ENCODE data around the gene CAMSAP1. TPM values are rescaled to one million over a fixed set of nuclear protein-coding genes. Genes with fewer than 3 reads are reported as not detected.

CAMSAP1 gene
- total RNA-seq, 5 donors from 2014 or later (not counting 1 experiment from before 2014, with no cell fraction given) = 25.6 to 38.7 (median 35.6) TPM

DNA sequence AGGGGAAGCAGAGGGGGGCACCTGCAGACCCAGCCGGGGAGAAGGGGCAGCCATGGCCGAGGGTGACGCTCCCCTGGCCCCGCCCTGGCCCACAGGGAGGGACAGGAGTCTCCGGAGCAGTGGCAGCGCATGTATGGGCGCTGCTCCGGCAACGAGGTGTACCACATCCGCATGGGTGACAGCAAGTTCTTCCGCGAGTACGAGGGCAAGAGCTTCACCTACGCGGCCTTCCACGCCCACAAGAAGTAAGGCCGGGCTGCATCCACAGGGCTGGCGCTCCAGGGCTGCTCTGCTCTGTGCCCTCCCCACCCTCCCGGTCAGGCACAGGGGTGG lies 137.2 kb downstream of the CAMSAP1 start:
- Mint-ChIP-seq H3K4me1 (no peaks in the 10 kb centered on the region), H3K4me3 (no peak overlapping the region), H3K9me3 (peaks cover 0 to 5% (median 4%) of the 10 kb centered on the region in 3 donors), H3K36me3 (no peaks in the 10 kb centered on the region), H3K27ac (no peak overlapping the region), H3K27me3 (peaks cover 0 to 5% of the 10 kb centered on the region in 2 donors)
- 74% methylated on average over 19 of the region's 19 CpGs for WGBS (ENCODE audit: insufficient coverage)
- POLR2A ChIA-PET = no interaction called here
- Histone ChIP-seq H3K27me3 (replicated peaks in 1 of 2; ENCODE audit: control insufficient read depth in 2 of 2, extremely low read depth in 1 of 2, insufficient read depth in 2 of 2, low read length in 1 of 2) (peaks cover 0 to 20% of the 10 kb centered on the region in 2 experiments), H3K4me3 (ENCODE audit: control insufficient read depth in 1 of 2, extremely low read depth in 1 of 2, low read length in 1 of 2) (no peak overlapping the region), H3K9me3 (no peaks in the 10 kb centered on the region), H3K36me3 (ENCODE audit: control insufficient read depth in 2 of 2, extremely low read depth in 1 of 2, insufficient read depth in 1 of 2, low read length in 1 of 2) (no peaks in the 10 kb centered on the region), H3K27ac (ENCODE audit: low read length) (no peak overlapping the region), H3K4me1 (ENCODE audit: control insufficient read depth in 1 of 2, extremely low read depth in 1 of 2, insufficient read depth in 2 of 2, low read length in 2 of 2) (no peaks in the 10 kb centered on the region)
- DNase-seq (no peak), ATAC-seq (replicated peaks in 1 of 4) (no peak)
- CTCF ChIA-PET = interaction anchor here in 1 of 2 donors (0.6 kb wide), 1 partner anchor 196 kb away, joined by 3 read pairs; no protein-coding TSS in a partner anchor

DNA sequence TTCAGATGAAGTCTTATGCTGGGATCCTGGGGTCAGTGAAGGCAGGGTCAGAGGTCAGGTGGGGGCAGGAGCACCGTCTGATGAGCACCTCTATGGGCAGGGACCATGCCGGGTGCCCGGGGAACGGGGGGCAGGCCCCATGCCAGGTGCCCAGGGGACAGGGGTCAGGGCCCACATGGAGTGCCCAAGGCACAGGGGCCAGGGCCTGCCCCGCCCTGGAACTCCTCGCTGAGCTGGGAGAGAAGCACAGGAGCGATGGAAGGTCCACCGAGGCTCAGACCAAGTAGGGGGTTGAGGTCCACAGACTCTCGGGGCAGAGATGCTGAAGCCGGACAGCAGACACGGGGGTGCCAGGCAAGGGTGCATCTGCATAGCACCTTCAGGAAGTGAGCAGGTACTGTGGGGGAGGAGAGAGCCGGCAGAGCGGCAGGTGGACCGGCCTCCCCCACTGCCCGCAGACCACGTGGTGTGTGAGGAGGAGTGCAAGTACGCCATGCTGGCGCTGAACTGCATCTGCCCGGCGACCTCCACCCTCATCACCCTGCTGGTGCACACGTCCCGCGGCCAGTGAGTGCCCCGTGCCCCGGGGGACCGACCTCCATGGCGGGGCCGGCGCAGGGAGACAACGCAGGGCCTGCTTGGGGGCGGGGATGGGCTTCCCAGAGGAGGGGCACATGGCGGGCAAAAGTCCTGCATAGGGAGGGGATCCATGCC lies 137.7 kb downstream of the CAMSAP1 start:
- H3K27ac Mint-ChIP-seq = no peak overlapping the region
- peaks cover 0 to 5% (median 4%) of the 10 kb centered on the region in 3 donors for H3K9me3 Mint-ChIP-seq
- Histone ChIP-seq H3K36me3 (ENCODE audit: control insufficient read depth in 2 of 2, extremely low read depth in 1 of 2, insufficient read depth in 1 of 2, low read length in 1 of 2) (no peaks in the 10 kb centered on the region), H3K9me3 (no peaks in the 10 kb centered on the region), H3K27me3 (replicated peaks in 1 of 2; ENCODE audit: control insufficient read depth in 2 of 2, extremely low read depth in 1 of 2, insufficient read depth in 2 of 2, low read length in 1 of 2) (peaks cover 0 to 20% of the 10 kb centered on the region in 2 experiments), H3K27ac (ENCODE audit: low read length) (no peak overlapping the region), H3K4me3 (ENCODE audit: control insufficient read depth in 1 of 2, extremely low read depth in 1 of 2, low read length in 1 of 2) (no peak overlapping the region), H3K4me1 (ENCODE audit: control insufficient read depth in 1 of 2, extremely low read depth in 1 of 2, insufficient read depth in 2 of 2, low read length in 2 of 2) (no peaks in the 10 kb centered on the region)
- ChIA-PET CTCF (no interaction called here), POLR2A (no interaction called here)
- ATAC-seq (replicated peaks in 1 of 4) (no peak), DNase-seq (no peak)
- peaks cover 0 to 5% of the 10 kb centered on the region in 2 donors for H3K27me3 Mint-ChIP-seq
- H3K4me3 Mint-ChIP-seq = no peak overlapping the region
- 91% methylated on average over 10 of the region's 32 CpGs for WGBS (ENCODE audit: insufficient coverage)
- H3K4me1 Mint-ChIP-seq = no peaks in the 10 kb centered on the region
- H3K36me3 Mint-ChIP-seq = no peaks in the 10 kb centered on the region

DNA sequence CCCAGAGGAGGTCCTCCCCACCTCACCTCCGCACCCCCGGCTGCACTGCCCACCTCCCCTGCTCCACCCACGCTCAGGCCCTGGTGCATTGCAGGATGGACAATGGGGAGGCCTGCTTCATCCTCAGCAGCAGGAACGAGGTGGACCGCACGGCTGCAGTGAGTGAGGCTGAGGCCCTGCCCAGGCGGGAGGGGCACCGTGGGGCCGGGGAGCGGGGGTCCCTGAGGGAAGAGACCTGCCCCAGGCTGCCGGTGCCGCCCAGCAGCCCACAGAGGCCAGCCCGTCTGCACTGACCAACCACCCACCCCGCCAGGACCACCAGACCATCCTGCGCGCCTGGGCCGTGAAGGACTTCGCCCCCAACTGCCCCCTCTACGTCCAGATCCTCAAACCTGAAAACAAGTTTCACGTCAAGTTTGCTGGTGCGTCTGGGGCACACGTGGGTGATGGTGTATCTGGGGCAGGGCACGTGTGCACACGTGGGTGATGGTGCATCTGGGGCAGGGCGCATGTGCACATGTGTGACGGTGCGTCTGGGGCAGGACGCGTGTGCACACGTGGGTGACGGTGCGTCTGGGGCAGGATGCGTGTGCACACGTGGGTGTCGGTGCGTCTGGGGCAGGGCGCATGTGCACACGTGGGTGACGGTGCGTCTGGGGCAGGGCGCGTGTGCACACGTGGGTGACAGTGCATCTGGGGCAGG lies 138.7 kb downstream of the CAMSAP1 start:
- POLR2A ChIA-PET = no interaction called here
- peaks cover 0 to 5% of the 10 kb centered on the region in 2 donors for H3K27me3 Mint-ChIP-seq
- H3K27me3 ChIP-seq (replicated peaks in 1 of 2; ENCODE audit: control insufficient read depth in 2 of 2, extremely low read depth in 1 of 2, insufficient read depth in 2 of 2, low read length in 1 of 2) = peaks cover 0 to 20% of the 10 kb centered on the region in 2 experiments
- H3K9me3 Mint-ChIP-seq = peaks cover 0 to 5% (median 4%) of the 10 kb centered on the region in 3 donors
- no peak for DNase-seq
- ATAC-seq (replicated peaks in 1 of 4) = no peak
- WGBS (ENCODE audit: insufficient coverage) = 91% methylated on average over 39 of the region's 43 CpGs
- H3K9me3 ChIP-seq = no peaks in the 10 kb centered on the region
- H3K4me3 Mint-ChIP-seq = no peak overlapping the region
- H3K4me1 Mint-ChIP-seq = no peaks in the 10 kb centered on the region
- no peak overlapping the region for H3K27ac ChIP-seq (ENCODE audit: low read length)
- H3K36me3 ChIP-seq (ENCODE audit: control insufficient read depth in 2 of 2, extremely low read depth in 1 of 2, insufficient read depth in 1 of 2, low read length in 1 of 2) = no peaks in the 10 kb centered on the region
- no peaks in the 10 kb centered on the region for H3K36me3 Mint-ChIP-seq
- no peak overlapping the region for H3K4me3 ChIP-seq (ENCODE audit: control insufficient read depth in 1 of 2, extremely low read depth in 1 of 2, low read length in 1 of 2)
- no peaks in the 10 kb centered on the region for H3K4me1 ChIP-seq (ENCODE audit: control insufficient read depth in 1 of 2, extremely low read depth in 1 of 2, insufficient read depth in 2 of 2, low read length in 2 of 2)
- CTCF ChIA-PET = no interaction called here
- H3K27ac Mint-ChIP-seq = no peak overlapping the region

GRCh38 chr9:135766707-135767106 lies 140.6 kb downstream of the CAMSAP1 start:
- Histone ChIP-seq H3K9me3 (no peaks in the 10 kb centered on the region), H3K27me3 (replicated peaks in 1 of 2; ENCODE audit: control insufficient read depth in 2 of 2, extremely low read depth in 1 of 2, insufficient read depth in 2 of 2, low read length in 1 of 2) (peaks cover 0 to 24% of the 10 kb centered on the region in 2 experiments), H3K27ac (ENCODE audit: low read length) (no peak overlapping the region), H3K36me3 (ENCODE audit: control insufficient read depth in 2 of 2, extremely low read depth in 1 of 2, insufficient read depth in 1 of 2, low read length in 1 of 2) (no peaks in the 10 kb centered on the region), H3K4me1 (ENCODE audit: control insufficient read depth in 1 of 2, extremely low read depth in 1 of 2, insufficient read depth in 2 of 2, low read length in 2 of 2) (no peaks in the 10 kb centered on the region), H3K4me3 (ENCODE audit: control insufficient read depth in 1 of 2, extremely low read depth in 1 of 2, low read length in 1 of 2) (no peak overlapping the region)
- Mint-ChIP-seq H3K4me3 (no peak overlapping the region), H3K36me3 (no peaks in the 10 kb centered on the region), H3K27me3 (peaks cover 0 to 5% of the 10 kb centered on the region in 2 donors), H3K9me3 (peaks cover 0 to 5% (median 4%) of the 10 kb centered on the region in 3 donors), H3K27ac (no peak overlapping the region), H3K4me1 (no peaks in the 10 kb centered on the region)
- CTCF ChIA-PET = no interaction called here
- DNase-seq = no peak
- POLR2A ChIA-PET = no interaction called here
- ATAC-seq (replicated peaks in 1 of 4) = no peak
- WGBS (ENCODE audit: insufficient coverage) = no CpG with 5 or more reads among the region's 4 CpGs

DNA sequence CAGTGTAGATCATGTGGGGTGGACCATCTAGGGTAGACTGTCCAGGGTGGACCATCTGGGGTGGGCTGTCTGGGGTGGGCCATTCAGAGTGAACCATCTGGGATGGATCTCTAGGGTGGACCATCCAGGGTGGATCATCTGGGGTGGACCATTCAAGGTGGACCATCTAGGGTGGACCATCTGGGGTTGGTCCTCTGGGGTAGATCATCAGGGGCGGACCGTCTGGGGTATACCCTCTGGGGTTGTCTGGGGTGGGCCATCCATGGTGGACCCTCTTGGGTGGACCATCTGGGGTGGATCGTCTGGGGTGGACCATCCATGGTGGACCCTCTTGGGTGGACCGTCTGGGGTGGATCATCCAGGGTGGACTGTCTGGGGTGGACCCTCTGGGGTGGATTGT lies 141.1 kb downstream of the CAMSAP1 start:
- ChIA-PET CTCF (no interaction called here), POLR2A (no interaction called here)
- Mint-ChIP-seq H3K4me3 (no peak overlapping the region), H3K36me3 (no peaks in the 10 kb centered on the region), H3K9me3 (peaks cover 0 to 5% (median 4%) of the 10 kb centered on the region in 3 donors), H3K27me3 (peaks cover 0 to 5% of the 10 kb centered on the region in 2 donors), H3K4me1 (no peaks in the 10 kb centered on the region), H3K27ac (no peak overlapping the region)
- WGBS (ENCODE audit: insufficient coverage) = 88% methylated on average over 4 of the region's 4 CpGs
- H3K27me3 ChIP-seq (replicated peaks in 1 of 2; ENCODE audit: control insufficient read depth in 2 of 2, extremely low read depth in 1 of 2, insufficient read depth in 2 of 2, low read length in 1 of 2) = peaks cover 0 to 19% of the 10 kb centered on the region in 2 experiments
- H3K9me3 ChIP-seq = no peaks in the 10 kb centered on the region
- no peaks in the 10 kb centered on the region for H3K36me3 ChIP-seq (ENCODE audit: control insufficient read depth in 2 of 2, extremely low read depth in 1 of 2, insufficient read depth in 1 of 2, low read length in 1 of 2)
- no peaks in the 10 kb centered on the region for H3K4me1 ChIP-seq (ENCODE audit: control insufficient read depth in 1 of 2, extremely low read depth in 1 of 2, insufficient read depth in 2 of 2, low read length in 2 of 2)
- H3K4me3 ChIP-seq (ENCODE audit: control insufficient read depth in 1 of 2, extremely low read depth in 1 of 2, low read length in 1 of 2) = no peak overlapping the region
- H3K27ac ChIP-seq (ENCODE audit: low read length) = no peak overlapping the region
- DNase-seq (no peak), ATAC-seq (replicated peaks in 1 of 4) (no peak)

DNA sequence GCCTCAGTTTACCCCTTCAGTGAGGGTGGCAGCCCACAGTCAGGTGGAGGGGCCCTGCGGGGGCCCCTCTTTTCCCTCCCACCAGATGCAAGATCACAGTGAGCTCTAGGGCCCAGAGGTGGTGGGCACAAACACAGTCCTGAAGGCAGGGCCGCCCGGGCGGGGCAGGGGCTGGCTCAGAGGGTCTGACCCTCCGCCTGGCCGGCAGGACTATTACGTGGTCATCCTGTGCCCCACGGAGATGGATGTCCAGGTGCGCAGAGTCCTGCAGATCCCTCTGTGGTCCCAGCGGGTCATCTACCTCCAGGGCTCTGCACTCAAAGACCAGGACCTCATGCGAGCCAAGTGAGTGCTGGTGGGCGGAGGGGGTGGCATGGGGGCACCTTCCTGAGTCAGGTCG lies 141.9 kb downstream of the CAMSAP1 start:
- no peak overlapping the region for H3K4me3 Mint-ChIP-seq
- H3K9me3 ChIP-seq = no peaks in the 10 kb centered on the region
- H3K9me3 Mint-ChIP-seq = peaks cover 0 to 5% (median 4%) of the 10 kb centered on the region in 3 donors
- ATAC-seq (replicated peaks in 1 of 4) (no peak), DNase-seq (no peak)
- no peaks in the 10 kb centered on the region for H3K36me3 Mint-ChIP-seq
- peaks cover 0 to 5% of the 10 kb centered on the region in 2 donors for H3K27me3 Mint-ChIP-seq
- peaks cover 0 to 16% of the 10 kb centered on the region in 2 experiments for H3K27me3 ChIP-seq (replicated peaks in 1 of 2; ENCODE audit: control insufficient read depth in 2 of 2, extremely low read depth in 1 of 2, insufficient read depth in 2 of 2, low read length in 1 of 2)
- H3K36me3 ChIP-seq (ENCODE audit: control insufficient read depth in 2 of 2, extremely low read depth in 1 of 2, insufficient read depth in 1 of 2, low read length in 1 of 2) = no peaks in the 10 kb centered on the region
- H3K4me3 ChIP-seq (ENCODE audit: control insufficient read depth in 1 of 2, extremely low read depth in 1 of 2, low read length in 1 of 2) = no peak overlapping the region
- POLR2A ChIA-PET = no interaction called here
- no peaks in the 10 kb centered on the region for H3K4me1 ChIP-seq (ENCODE audit: control insufficient read depth in 1 of 2, extremely low read depth in 1 of 2, insufficient read depth in 2 of 2, low read length in 2 of 2)
- 93% methylated on average over 12 of the region's 13 CpGs for WGBS (ENCODE audit: insufficient coverage)
- no peak overlapping the region for H3K27ac ChIP-seq (ENCODE audit: low read length)
- no peaks in the 10 kb centered on the region for H3K4me1 Mint-ChIP-seq
- CTCF ChIA-PET = no interaction called here
- H3K27ac Mint-ChIP-seq = no peak overlapping the region
